ENCODE data around the gene SLC22A25. TPM values are rescaled to one million over a fixed set of nuclear protein-coding genes. Genes with fewer than 3 reads are reported as not detected.
"Not testable (repeated sequence)": the region's sequence is repeated elsewhere in the genome, so short reads cannot be mapped to it uniquely, and the experiment has no call there.

The SLC22A25 gene
- total and polyA plus RNA-seq, 10 of the 15 experiments (the other 5 are each of a cell fraction or from before 2014, with no cell fraction given) = not detected

DNA sequence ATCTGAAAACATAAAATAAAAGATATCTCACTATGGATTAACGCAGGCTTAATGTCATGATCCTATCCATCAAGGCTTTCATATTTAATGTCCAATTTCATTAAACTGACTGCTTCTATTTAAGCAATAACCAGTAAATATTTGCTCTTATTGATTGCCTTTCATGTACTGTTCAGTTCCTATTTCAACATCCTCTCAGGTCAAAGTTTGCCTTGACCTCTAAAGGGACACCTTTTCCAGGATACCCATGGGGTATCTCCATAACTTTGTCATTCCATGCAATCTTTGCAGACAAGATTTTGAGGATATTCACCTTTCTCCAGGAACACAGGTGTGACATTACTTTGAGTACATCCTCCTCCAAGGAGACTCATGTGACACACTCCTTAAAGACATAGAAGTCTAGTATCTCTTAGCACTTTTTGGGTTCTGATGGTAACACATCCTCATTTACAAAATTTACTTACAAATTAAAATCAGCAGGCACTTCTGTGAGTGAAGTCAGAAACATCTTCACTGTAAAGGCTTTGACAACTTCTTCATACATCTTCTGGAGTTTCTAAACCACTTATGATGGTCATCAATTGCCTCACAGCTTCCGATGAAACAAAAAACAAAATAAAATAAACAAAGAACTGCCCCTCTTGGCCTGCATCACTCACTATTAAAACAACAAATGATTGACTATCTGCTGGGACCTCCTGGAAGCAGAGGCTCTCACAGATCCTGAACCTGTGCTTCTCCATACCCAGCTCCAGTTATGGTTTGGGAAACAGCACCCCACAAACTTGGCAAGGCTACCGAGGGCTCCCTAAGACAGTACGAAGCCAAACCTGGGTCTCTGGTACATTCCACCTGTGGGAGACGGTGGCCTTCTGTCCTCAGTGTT, 7.0 kb upstream of the SLC22A25 start (continued):
- no peak for TF ChIP-seq RAD21 (IDR thresholded peaks at IDR 0.05; ENCODE audit: insufficient read depth, low read depth, low read length)

DNA sequence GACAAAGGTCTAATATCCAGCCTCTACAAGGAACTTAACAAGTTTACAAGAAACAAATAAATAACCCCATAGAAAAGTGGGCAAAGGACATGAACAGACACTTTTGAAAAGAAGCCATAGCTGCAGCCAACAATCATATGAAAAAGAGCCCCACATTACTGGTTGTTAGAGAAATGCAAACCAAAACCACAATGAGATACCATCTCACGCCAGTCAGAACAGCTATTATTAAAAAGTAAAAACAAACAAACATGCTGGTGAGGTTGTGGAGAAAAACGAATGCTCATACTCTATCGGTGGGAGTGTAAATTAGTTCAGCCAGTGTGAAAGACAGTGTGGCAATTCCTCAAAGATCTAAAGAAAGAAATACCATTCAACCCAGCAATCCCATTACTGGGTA, 5.6 kb upstream of the SLC22A25 start:
- TF ChIP-seq CTCF (IDR thresholded peaks at IDR 0.05 in 2 of 3, conservative IDR thresholded peaks at IDR 0.05 in 1 of 3; ENCODE audit: control insufficient read depth in 2 of 3, extremely low read depth in 1 of 3, insufficient read depth in 1 of 3, low read depth in 3 of 3, low read length in 3 of 3) (no peak), IKZF1 (conservative IDR thresholded peaks at IDR 0.05) (no peak)
- Histone ChIP-seq H2AFZ (ENCODE audit: control insufficient read depth, low read depth, low read length) (no peak overlapping the region), H3K79me2 (ENCODE audit: control insufficient read depth, insufficient read depth, low read length) (no peaks in the 10 kb centered on the region), H3K36me3 (ENCODE audit: control insufficient read depth in 2 of 2, insufficient read depth in 2 of 2, low read length in 1 of 2) (no peaks in the 10 kb centered on the region), H3K4me2 (ENCODE audit: control insufficient read depth, insufficient read depth) (no peak overlapping the region), H3K9ac (ENCODE audit: control insufficient read depth, insufficient read depth, low read length) (no peak overlapping the region), H3K27me3 (replicated peaks in 1 of 2; ENCODE audit: control insufficient read depth in 2 of 2, insufficient read depth in 2 of 2, low read length in 1 of 2) (no peaks in the 10 kb centered on the region), H3K4me3 (no peak overlapping the region), H3K27ac (ENCODE audit: control insufficient read depth, insufficient read depth) (no peak overlapping the region), H3K9me3 (replicated peaks; ENCODE audit: control insufficient read depth, insufficient read depth, low read length) (no peaks in the 10 kb centered on the region), H3K4me1 (ENCODE audit: control insufficient read depth, insufficient read depth, low read length) (no peaks in the 10 kb centered on the region), H4K20me1 (ENCODE audit: control insufficient read depth, insufficient read depth) (no peaks in the 10 kb centered on the region)
- FAIRE-seq (no peak), ATAC-seq (no peak), DNase-seq (ENCODE audit: low read depth, low spot score) (no peak)
- intact Hi-C loops (cut with micrococcal nuclease; ENCODE audit: unreplicated experiment) (no loop called here), in situ Hi-C loops (cut with MboI) (no loop called here)
- ChIA-PET RAD21 (ENCODE audit: unreplicated experiment) (no interaction called here), CTCF (no interaction called here), SMC1A (ENCODE audit: uncharacterized antibody, unreplicated experiment) (no interaction called here), POLR2A (no interaction called here)
- no TSS peak for BruUV-seq (replicated peaks)
- WGBS (ENCODE audit: insufficient coverage, insufficient replicate concordance, low lambda C conversion rate, missing lambda C conversion rate) = 0% methylated on average over 3 of the region's 3 CpGs

GRCh38 chr11:63247237-63248002, 4.0 kb upstream of the SLC22A25 start:
- H3K9me3 ChIP-seq (replicated peaks; ENCODE audit: control insufficient read depth, insufficient read depth, low read length); H3K79me2 ChIP-seq (ENCODE audit: control insufficient read depth, insufficient read depth, low read length); intact Hi-C loops (cut with micrococcal nuclease; ENCODE audit: unreplicated experiment); H2AFZ ChIP-seq (ENCODE audit: control insufficient read depth, low read depth, low read length); H3K27ac ChIP-seq (ENCODE audit: control insufficient read depth, insufficient read depth); in situ Hi-C loops (cut with MboI); H3K4me1 ChIP-seq (ENCODE audit: control insufficient read depth, insufficient read depth, low read length); H3K27me3 ChIP-seq (replicated peaks in 1 of 2; ENCODE audit: control insufficient read depth in 2 of 2, insufficient read depth in 2 of 2, low read length in 1 of 2); ATAC-seq; H3K36me3 ChIP-seq (ENCODE audit: control insufficient read depth in 2 of 2, insufficient read depth in 2 of 2, low read length in 1 of 2); H3K9ac ChIP-seq (ENCODE audit: control insufficient read depth, insufficient read depth, low read length); H3K4me2 ChIP-seq (ENCODE audit: control insufficient read depth, insufficient read depth); RAD21 ChIA-PET (ENCODE audit: unreplicated experiment); DNase-seq (ENCODE audit: low read depth, low spot score); SMC1A ChIA-PET (ENCODE audit: uncharacterized antibody, unreplicated experiment); CTCF ChIA-PET; BruUV-seq (replicated peaks); FAIRE-seq; H4K20me1 ChIP-seq (ENCODE audit: control insufficient read depth, insufficient read depth); POLR2A ChIA-PET; H3K4me3 ChIP-seq: not testable (repeated sequence)
- WGBS (ENCODE audit: insufficient coverage, insufficient replicate concordance, low lambda C conversion rate, missing lambda C conversion rate) = 14% methylated on average over 6 of the region's 7 CpGs

All from GM12878 (cell line).